HepG2 (cell line): ENCODE measurements around the gene NAV1.

ENCODE experiments used
- FOXP1 ChIP-seq, 2 experiments: fragments of 450-650 bp in 1 of 2; IDR thresholded peaks; 2 replicates each; pipeline ENCODE4 v1.6.1; 2017 to 2018; ENCODE audit warnings: antibody characterized with exemption in 1 of 2
- MEIS2 ChIP-seq: sonication (generic); formaldehyde crosslinking; IDR thresholded peaks from 2 replicates; pipeline ENCODE4 v1.9.0; 2021; ENCODE audit warnings: mild to moderate bottlenecking, missing genetic modification reagents
- MTF1 ChIP-seq: sonication (generic); formaldehyde crosslinking; IDR thresholded peaks from 2 replicates; pipeline ENCODE4 v1.5.0; 2020; ENCODE audit warnings: missing genetic modification reagents
- MXD4 ChIP-seq: IDR thresholded peaks from 2 replicates; pipeline ENCODE4 v1.6.1; 2016; ENCODE audit warnings: mild to moderate bottlenecking, missing biosample characterization, missing genetic modification reagents
- YY1 ChIP-seq: IDR thresholded peaks from 2 replicates; pipeline ENCODE4 v1.6.1; 2011; ENCODE audit warnings: low read length, low read depth, moderate library complexity, mild to moderate bottlenecking; ENCODE audit not compliant: insufficient read depth, insufficient replicate concordance
- ZC3H4 ChIP-seq: sonication (generic); formaldehyde crosslinking; IDR thresholded peaks from 2 replicates; pipeline ENCODE4 v1.4.0; 2020; ENCODE audit warnings: missing genetic modification reagents, borderline replicate concordance
- ZNF263 ChIP-seq: sonication (generic); formaldehyde crosslinking; IDR thresholded peaks from 2 replicates; pipeline ENCODE4 v1.4.0; 2020; ENCODE audit warnings: missing genetic modification reagents
- ZNF276 ChIP-seq: sonication (generic); formaldehyde crosslinking; IDR thresholded peaks from 2 replicates; pipeline ENCODE4 v1.4.0; 2020; ENCODE audit warnings: mild to moderate bottlenecking, low read depth, missing genetic modification reagents

GRCh38 chr1:201552941-201553351 lies 14.0 kb downstream of the NAV1 start:
- no peak for TF ChIP-seq YY1
- no peak for TF ChIP-seq MEIS2 (CRISPR knock-in tag)
- TF ChIP-seq ZNF263 (CRISPR knock-in tag), result no peak
- TF ChIP-seq FOXP1 (IDR thresholded peaks at IDR 0.05), result no peak
- TF ChIP-seq FOXP1 (CRISPR knock-in tag; IDR thresholded peaks at IDR 0.05), result no peak
- TF ChIP-seq MTF1 (CRISPR knock-in tag), result no peak
- TF ChIP-seq MXD4, result no peak
- TF ChIP-seq ZNF276 (CRISPR knock-in tag), result no peak
- TF ChIP-seq ZC3H4, result no peak
